Measurements from ENCODE around the gene LCMT2.

Gene LCMT2, protein sequence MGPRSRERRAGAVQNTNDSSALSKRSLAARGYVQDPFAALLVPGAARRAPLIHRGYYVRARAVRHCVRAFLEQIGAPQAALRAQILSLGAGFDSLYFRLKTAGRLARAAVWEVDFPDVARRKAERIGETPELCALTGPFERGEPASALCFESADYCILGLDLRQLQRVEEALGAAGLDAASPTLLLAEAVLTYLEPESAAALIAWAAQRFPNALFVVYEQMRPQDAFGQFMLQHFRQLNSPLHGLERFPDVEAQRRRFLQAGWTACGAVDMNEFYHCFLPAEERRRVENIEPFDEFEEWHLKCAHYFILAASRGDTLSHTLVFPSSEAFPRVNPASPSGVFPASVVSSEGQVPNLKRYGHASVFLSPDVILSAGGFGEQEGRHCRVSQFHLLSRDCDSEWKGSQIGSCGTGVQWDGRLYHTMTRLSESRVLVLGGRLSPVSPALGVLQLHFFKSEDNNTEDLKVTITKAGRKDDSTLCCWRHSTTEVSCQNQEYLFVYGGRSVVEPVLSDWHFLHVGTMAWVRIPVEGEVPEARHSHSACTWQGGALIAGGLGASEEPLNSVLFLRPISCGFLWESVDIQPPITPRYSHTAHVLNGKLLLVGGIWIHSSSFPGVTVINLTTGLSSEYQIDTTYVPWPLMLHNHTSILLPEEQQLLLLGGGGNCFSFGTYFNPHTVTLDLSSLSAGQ

DNA sequence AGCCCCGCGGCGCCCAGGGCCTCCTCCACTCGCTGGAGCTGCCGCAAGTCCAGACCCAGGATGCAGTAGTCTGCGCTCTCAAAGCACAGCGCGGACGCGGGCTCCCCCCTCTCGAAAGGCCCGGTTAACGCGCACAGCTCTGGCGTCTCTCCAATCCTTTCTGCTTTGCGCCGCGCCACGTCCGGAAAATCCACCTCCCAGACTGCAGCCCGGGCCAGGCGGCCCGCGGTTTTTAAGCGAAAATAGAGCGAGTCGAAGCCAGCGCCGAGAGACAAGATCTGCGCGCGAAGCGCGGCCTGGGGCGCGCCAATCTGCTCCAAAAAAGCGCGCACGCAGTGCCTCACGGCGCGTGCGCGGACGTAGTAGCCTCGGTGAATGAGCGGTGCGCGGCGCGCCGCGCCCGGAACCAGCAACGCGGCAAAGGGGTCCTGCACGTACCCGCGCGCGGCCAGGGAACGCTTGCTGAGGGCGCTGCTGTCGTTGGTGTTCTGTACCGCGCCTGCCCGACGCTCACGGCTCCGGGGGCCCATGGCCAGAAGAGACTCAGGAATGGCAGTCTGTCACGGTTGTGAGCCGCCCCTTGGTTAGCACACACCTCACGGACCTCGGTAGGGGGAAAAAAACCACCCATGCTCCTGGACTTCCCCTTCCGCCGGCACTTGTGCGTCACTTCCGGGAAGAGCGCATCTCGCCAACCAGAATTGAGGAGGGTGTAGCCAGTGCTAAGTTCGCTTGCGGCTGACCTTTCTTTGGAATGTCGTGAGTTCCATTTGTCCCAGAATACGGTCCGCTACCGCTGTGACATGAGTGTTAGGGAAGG lies at the start of gene LCMT2:
LCMT2 (minus strand) TSS at position 614 of the 820 bp plus-strand sequence; CDS start at position 530, 84 bp downstream.
- peaks cover 47% of the 10 kb centered on the region for H3K36me3 Mint-ChIP-seq (ENCODE audit: low read depth)
- H3K27me3 Mint-ChIP-seq, result no peaks in the 10 kb centered on the region
- peak within 1 kb of the TSS; percentile 92 for H3K4me3 Mint-ChIP-seq
- peaks cover 39% of the 10 kb centered on the region for H3K4me1 Mint-ChIP-seq (ENCODE audit: low read depth)
- H3K27ac Mint-ChIP-seq, result peak within 1 kb of the TSS; percentile 93
- H3K9me3 Mint-ChIP-seq, result no peaks in the 10 kb centered on the region

GRCh38 chr15:43378601-43379000 lies 48.2 kb upstream of the LCMT2 start:
- Mint-ChIP-seq H3K27me3 (no peaks in the 10 kb centered on the region), H3K4me1 (ENCODE audit: low read depth) (no peaks in the 10 kb centered on the region), H3K27ac (no peak overlapping the region), H3K9me3 (no peaks in the 10 kb centered on the region), H3K4me3 (no peak overlapping the region), H3K36me3 (ENCODE audit: low read depth) (peaks cover 63% of the 10 kb centered on the region)

- no peaks in the 10 kb centered on the region for H3K9me3 Mint-ChIP-seq
- peaks cover 47% of the 10 kb centered on the region for H3K36me3 Mint-ChIP-seq (ENCODE audit: low read depth)
- no peaks in the 10 kb centered on the region for H3K27me3 Mint-ChIP-seq
- H3K4me3 Mint-ChIP-seq, result no peak overlapping the region
- peaks cover 18% of the 10 kb centered on the region for H3K4me1 Mint-ChIP-seq (ENCODE audit: low read depth)
- no peak overlapping the region for H3K27ac Mint-ChIP-seq
Measured at GRCh38 chr15:43376017-43376705, 45.8 kb upstream of the LCMT2 start.

- peak within 1 kb of the TSS; percentile 88 for H3K27ac Mint-ChIP-seq
- peaks cover 50% of the 10 kb centered on the region for H3K4me1 Mint-ChIP-seq (ENCODE audit: low read depth)
- no peaks in the 10 kb centered on the region for H3K27me3 Mint-ChIP-seq
- H3K4me3 Mint-ChIP-seq, result peak within 1 kb of the TSS; percentile 92
- H3K9me3 Mint-ChIP-seq, result peaks cover 24% of the 10 kb centered on the region
- peaks cover 44% of the 10 kb centered on the region for H3K36me3 Mint-ChIP-seq (ENCODE audit: low read depth)
Measured at GRCh38 chr15:43370975-43371974, 40.9 kb upstream of the LCMT2 start, which contains the start of the genes TUBGCP4 and ZSCAN29. Gene TUBGCP4, plus strand, starts transcription at chr15:43371101. Its CDS starts 254 bp downstream, at chr15:43371355. Gene ZSCAN29, minus strand, starts transcription at chr15:43371043. Its CDS starts 1,130 bp downstream, at chr15:43369913.

DNA sequence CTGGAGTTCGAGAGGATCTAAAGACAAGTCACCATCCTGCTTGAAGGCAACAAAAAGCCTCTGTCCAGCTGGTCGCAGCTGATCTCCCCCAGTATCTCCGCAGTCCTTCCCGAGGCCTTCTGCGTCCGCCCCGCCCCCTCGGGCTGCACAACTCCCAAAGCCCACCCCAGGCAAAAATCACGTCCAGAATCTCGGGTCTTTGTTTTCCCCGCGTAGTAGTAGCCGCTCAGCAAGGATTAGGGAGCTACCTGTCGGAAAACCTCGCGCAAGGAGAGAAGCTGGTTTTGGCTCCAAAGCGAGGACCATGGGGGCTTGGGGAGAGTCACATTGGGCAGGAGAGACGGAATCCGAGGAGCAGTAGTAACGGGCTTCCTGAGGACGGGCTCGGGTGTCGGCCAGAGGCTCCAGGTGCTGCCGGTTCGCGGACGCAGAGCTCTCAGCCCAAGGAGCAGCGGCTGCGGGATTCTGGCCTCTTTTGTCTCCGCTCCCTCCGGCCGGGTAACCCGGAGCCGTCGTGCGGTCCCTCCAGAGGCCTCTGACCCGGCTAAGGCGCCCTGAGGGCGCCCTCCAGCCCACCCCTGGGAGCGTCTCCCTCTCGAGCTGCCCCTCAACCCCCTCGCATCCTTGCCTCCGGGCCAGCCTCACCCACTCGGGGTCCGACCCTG lies 40.1 kb upstream of the LCMT2 start:
- peaks cover 50% of the 10 kb centered on the region for H3K4me1 Mint-ChIP-seq (ENCODE audit: low read depth)
- peaks cover 48% of the 10 kb centered on the region for H3K36me3 Mint-ChIP-seq (ENCODE audit: low read depth)
- no peaks in the 10 kb centered on the region for H3K27me3 Mint-ChIP-seq

GRCh38 chr15:43361313-43361903 lies 31.0 kb upstream of the LCMT2 start:
- Mint-ChIP-seq H3K27me3 (no peaks in the 10 kb centered on the region), H3K4me3 (no peak overlapping the region), H3K27ac (no peak overlapping the region), H3K4me1 (ENCODE audit: low read depth) (peaks cover 7% of the 10 kb centered on the region), H3K36me3 (ENCODE audit: low read depth) (peaks cover 92% of the 10 kb centered on the region), H3K9me3 (peaks cover 56% of the 10 kb centered on the region)

More for the DNA sequence above, 40.1 kb upstream of the LCMT2 start:
- peaks cover 26% of the 10 kb centered on the region for H3K9me3 Mint-ChIP-seq
- H3K4me3 Mint-ChIP-seq, result peak overlapping the region; percentile 92
- peak overlapping the region; percentile 88 for H3K27ac Mint-ChIP-seq

DNA sequence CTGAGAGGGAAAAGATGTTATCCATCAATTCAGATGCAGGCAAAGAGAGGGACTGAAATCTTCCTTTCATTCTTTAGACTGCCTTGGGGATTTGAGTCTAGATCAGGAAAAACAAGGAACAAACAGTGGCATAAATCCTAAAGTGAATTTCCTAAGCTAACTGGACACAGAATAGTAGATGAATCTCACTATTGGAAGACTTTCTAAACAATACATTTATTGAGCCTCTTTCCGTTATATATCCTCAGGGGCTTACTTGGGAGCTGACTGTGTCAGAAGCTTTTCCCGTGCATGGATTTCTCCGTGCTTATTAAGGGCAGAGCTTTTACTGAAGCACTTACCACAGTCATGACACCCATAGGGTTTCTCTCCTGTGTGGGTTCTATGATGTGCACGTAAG lies 30.4 kb upstream of the LCMT2 start:
- no peak overlapping the region for H3K27ac Mint-ChIP-seq
- H3K9me3 Mint-ChIP-seq, result peaks cover 52% of the 10 kb centered on the region
- peaks cover 91% of the 10 kb centered on the region for H3K36me3 Mint-ChIP-seq (ENCODE audit: low read depth)
- no peaks in the 10 kb centered on the region for H3K27me3 Mint-ChIP-seq
- H3K4me1 Mint-ChIP-seq (ENCODE audit: low read depth), result peaks cover 7% of the 10 kb centered on the region
- H3K4me3 Mint-ChIP-seq, result no peak overlapping the region

GRCh38 chr15:43352693-43353382 lies 22.5 kb upstream of the LCMT2 start:
- peaks cover 52% of the 10 kb centered on the region for H3K36me3 Mint-ChIP-seq (ENCODE audit: low read depth)
- no peak overlapping the region for H3K4me3 Mint-ChIP-seq
- H3K9me3 Mint-ChIP-seq, result no peaks in the 10 kb centered on the region
- H3K4me1 Mint-ChIP-seq (ENCODE audit: low read depth), result peaks cover 8% of the 10 kb centered on the region
- no peaks in the 10 kb centered on the region for H3K27me3 Mint-ChIP-seq
- no peak overlapping the region for H3K27ac Mint-ChIP-seq

DNA sequence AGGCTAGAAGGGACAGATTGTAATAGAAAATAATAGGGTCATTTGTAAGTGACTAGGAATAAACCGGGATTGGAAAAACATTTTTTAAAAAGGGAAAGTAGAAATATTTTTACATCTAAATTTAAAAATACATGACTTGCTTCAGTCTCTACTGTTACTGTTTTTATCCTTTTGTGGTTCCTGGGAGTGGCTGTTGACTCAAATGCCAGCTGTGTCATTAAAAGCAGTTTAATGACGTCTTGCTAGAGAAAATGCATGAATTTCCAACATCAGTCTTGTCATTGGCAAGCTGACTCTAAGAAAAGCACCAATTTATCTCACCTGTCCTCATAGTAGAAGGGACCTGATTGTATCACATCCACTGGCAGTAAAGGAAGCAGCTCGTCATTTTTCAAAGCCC lies 16.7 kb upstream of the LCMT2 start:
- no peaks in the 10 kb centered on the region for H3K27me3 Mint-ChIP-seq
- H3K36me3 Mint-ChIP-seq (ENCODE audit: low read depth), result peaks cover 41% of the 10 kb centered on the region
- H3K4me1 Mint-ChIP-seq (ENCODE audit: low read depth), result no peaks in the 10 kb centered on the region
- no peak overlapping the region for H3K27ac Mint-ChIP-seq
- H3K4me3 Mint-ChIP-seq, result no peak overlapping the region
- no peaks in the 10 kb centered on the region for H3K9me3 Mint-ChIP-seq

- no peaks in the 10 kb centered on the region for H3K27me3 Mint-ChIP-seq
- H3K4me3 Mint-ChIP-seq, result no peak overlapping the region
- H3K9me3 Mint-ChIP-seq, result no peaks in the 10 kb centered on the region
- no peaks in the 10 kb centered on the region for H3K4me1 Mint-ChIP-seq (ENCODE audit: low read depth)
- peaks cover 36% of the 10 kb centered on the region for H3K36me3 Mint-ChIP-seq (ENCODE audit: low read depth)
- H3K27ac Mint-ChIP-seq, result no peak overlapping the region
Measured at GRCh38 chr15:43346305-43346704, 15.9 kb upstream of the LCMT2 start.

- Mint-ChIP-seq H3K27me3 (no peaks in the 10 kb centered on the region), H3K27ac (peak overlapping the region; percentile 93), H3K4me1 (ENCODE audit: low read depth) (peaks cover 39% of the 10 kb centered on the region), H3K4me3 (peak overlapping the region; percentile 92), H3K9me3 (no peaks in the 10 kb centered on the region), H3K36me3 (ENCODE audit: low read depth) (peaks cover 51% of the 10 kb centered on the region)
Measured at GRCh38 chr15:43330780-43331087, 361 bp upstream of the LCMT2 start.

- Mint-ChIP-seq H3K9me3 (no peaks in the 10 kb centered on the region), H3K4me3 (peak overlapping the region; percentile 92), H3K4me1 (ENCODE audit: low read depth) (peaks cover 39% of the 10 kb centered on the region), H3K27ac (peak overlapping the region; percentile 93), H3K27me3 (no peaks in the 10 kb centered on the region), H3K36me3 (ENCODE audit: low read depth) (peaks cover 43% of the 10 kb centered on the region)
Measured at GRCh38 chr15:43329217-43329959, 985 bp downstream of the LCMT2 start.
